Natural killer cell (primary cell): ENCODE results near the gene CACNA1C. TPM values are rescaled to one million over a fixed set of nuclear protein-coding genes. Genes with fewer than 3 reads are reported as not detected.

Experiments
- ATAC-seq, 3 donors: fragments of 150-1000 bp in 2 of 3; fragments of 200-7000 bp in 1 of 3; cut with Tn5 transposase; 1 replicate in 1 of 3; 2 replicates in 2 of 3; pipeline ENCODE4 v1.10.0; 2021; ENCODE audit warnings: mild to moderate bottlenecking in 2 of 3, moderate library complexity in 2 of 3
- DNase-seq, 2 donors: peaks; one replicate each; pipeline versions ENCODE4 v3.0.0 to v3.0.0-alpha.2; 2013 to 2021; ENCODE audit warnings: mixed read lengths in 1 of 2
- H3K27ac ChIP-seq: one replicate; pipeline ENCODE4 v1.5.1; 2013; ENCODE audit warnings: mild to moderate bottlenecking, low read length
- H3K27me3 ChIP-seq: one replicate; pipeline ENCODE4 v1.6.1; 2013; ENCODE audit warnings: low read length; ENCODE audit not compliant: control insufficient read depth, insufficient read depth
- H3K36me3 ChIP-seq: one replicate; pipeline ENCODE4 v1.6.1; 2013; ENCODE audit warnings: low read length; ENCODE audit not compliant: control insufficient read depth, insufficient read depth
- H3K4me1 ChIP-seq: one replicate; pipeline ENCODE4 v1.6.1; 2013; ENCODE audit warnings: low read length; ENCODE audit not compliant: control insufficient read depth, insufficient read depth
- H3K4me3 ChIP-seq: one replicate; pipeline ENCODE4 v1.5.1; 2013; ENCODE audit warnings: low read length
- H3K9me3 ChIP-seq: one replicate; pipeline ENCODE4 v1.6.1; 2013; ENCODE audit warnings: low read length; ENCODE audit not compliant: control insufficient read depth, insufficient read depth
- H3K27ac Mint-ChIP-seq, 2 donors: one replicate each; pipeline ENCODE4 v1.8.0; 2022; ENCODE audit warnings: mild to moderate bottlenecking in 2 of 2, mixed read lengths in 2 of 2, moderate library complexity in 1 of 2
- H3K27me3 Mint-ChIP-seq, 2 donors: one replicate each; pipeline ENCODE4 v1.8.0; 2022; ENCODE audit warnings: low read depth in 2 of 2, mixed read lengths in 2 of 2
- H3K36me3 Mint-ChIP-seq: one replicate; pipeline ENCODE4 v1.8.0; 2022; ENCODE audit warnings: mixed read lengths
- H3K4me1 Mint-ChIP-seq, 2 donors: one replicate each; pipeline ENCODE4 v1.8.0; 2022; ENCODE audit warnings: mixed read lengths in 2 of 2
- H3K4me3 Mint-ChIP-seq: one replicate; pipeline ENCODE4 v1.8.0; 2022; ENCODE audit warnings: mild to moderate bottlenecking, moderate library complexity, mixed read lengths
- H3K9me3 Mint-ChIP-seq, 2 donors: one replicate each; pipeline ENCODE4 v1.8.0; 2022; ENCODE audit warnings: mixed read lengths in 2 of 2
- WGBS: methylation state at CpG from one replicate; pipeline ENCODE4 v1.1.7; 2013; ENCODE audit warnings: missing lambda C conversion rate; ENCODE audit not compliant: insufficient coverage; 5-methylcytosine and 5-hydroxymethylcytosine counted together
- intact Hi-C: fragments of 100-400 bp; cut with micrococcal nuclease; formaldehyde crosslinking; loops from one replicate; pipeline ENCODE4 v1.14.2; 2022
- total RNA-seq, 4 donors: library from RNA; stranded (reverse); fragments of 120-200 nt in 1 of 4; gene quantifications; one replicate each; pipeline versions ENCODE4 v1.2.3 to v1.2.4, GENCODE V29; 2013 to 2022
- TF ChIP-seq, protein P1 (sequence below): fragments of 200-600 bp; IDR thresholded peaks from one replicate; pipeline ENCODE4 v1.8.0; 2022; ENCODE audit warnings: antibody characterized with exemption

CACNA1C gene
- total RNA-seq, 3 donors from 2014 or later (not counting 1 experiment from before 2014, with no cell fraction given) = 0.07 to 0.35 (median 0.08) TPM

DNA sequence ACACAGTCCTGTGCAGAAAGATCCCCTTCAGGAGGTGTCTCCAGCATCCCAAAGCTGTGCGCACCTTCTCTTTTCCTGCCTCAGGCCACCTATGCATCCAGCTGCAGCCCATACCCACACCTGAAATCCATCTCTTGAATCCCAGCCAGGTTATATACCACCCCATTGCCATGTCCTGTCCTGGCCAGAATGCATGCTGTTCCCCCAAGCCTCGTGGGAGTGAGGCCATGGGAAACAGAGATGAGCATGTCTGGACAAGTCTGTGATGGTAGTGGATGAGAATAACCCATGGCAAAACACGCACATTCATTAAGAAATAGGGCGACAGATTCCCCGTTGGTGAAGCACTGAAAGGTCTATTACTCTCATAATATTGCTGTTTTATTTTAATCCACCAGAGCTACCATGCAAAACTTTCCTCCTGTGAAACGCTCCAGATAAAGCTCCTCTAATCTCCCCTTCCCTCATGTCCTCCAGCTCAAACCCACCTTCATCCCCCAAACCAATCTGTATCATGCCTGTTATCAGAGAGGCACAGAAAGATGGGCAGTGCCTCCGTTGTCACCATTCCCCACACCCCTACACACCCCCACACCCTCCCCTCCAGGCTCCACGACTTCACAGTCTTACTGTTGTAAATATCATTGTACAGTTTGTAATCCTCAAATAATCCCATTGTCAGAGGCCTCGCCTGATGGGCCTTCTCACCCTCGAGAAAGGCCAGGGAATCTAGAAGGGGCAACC lies 644.4 kb downstream of the CACNA1C start:
- Mint-ChIP-seq H3K9me3 (no peaks in the 10 kb centered on the region), H3K36me3 (no peaks in the 10 kb centered on the region), H3K27ac (no peak overlapping the region), H3K27me3 (peaks cover 18 to 47% of the 10 kb centered on the region in 2 donors), H3K4me1 (peaks cover 17 to 19% of the 10 kb centered on the region in 2 donors), H3K4me3 (no peak overlapping the region)
- intact Hi-C loops = no loop called here
- no peak for DNase-seq
- Histone ChIP-seq H3K36me3 (no peaks in the 10 kb centered on the region), H3K4me3 (no peak overlapping the region), H3K9me3 (no peaks in the 10 kb centered on the region), H3K27me3 (no peaks in the 10 kb centered on the region), H3K4me1 (peaks cover 9% of the 10 kb centered on the region), H3K27ac (no peak overlapping the region)
- WGBS = 85% methylated on average over 10 of the region's 10 CpGs
- TF ChIP-seq, protein P1, sequence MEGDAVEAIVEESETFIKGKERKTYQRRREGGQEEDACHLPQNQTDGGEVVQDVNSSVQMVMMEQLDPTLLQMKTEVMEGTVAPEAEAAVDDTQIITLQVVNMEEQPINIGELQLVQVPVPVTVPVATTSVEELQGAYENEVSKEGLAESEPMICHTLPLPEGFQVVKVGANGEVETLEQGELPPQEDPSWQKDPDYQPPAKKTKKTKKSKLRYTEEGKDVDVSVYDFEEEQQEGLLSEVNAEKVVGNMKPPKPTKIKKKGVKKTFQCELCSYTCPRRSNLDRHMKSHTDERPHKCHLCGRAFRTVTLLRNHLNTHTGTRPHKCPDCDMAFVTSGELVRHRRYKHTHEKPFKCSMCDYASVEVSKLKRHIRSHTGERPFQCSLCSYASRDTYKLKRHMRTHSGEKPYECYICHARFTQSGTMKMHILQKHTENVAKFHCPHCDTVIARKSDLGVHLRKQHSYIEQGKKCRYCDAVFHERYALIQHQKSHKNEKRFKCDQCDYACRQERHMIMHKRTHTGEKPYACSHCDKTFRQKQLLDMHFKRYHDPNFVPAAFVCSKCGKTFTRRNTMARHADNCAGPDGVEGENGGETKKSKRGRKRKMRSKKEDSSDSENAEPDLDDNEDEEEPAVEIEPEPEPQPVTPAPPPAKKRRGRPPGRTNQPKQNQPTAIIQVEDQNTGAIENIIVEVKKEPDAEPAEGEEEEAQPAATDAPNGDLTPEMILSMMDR = no peak
- ATAC-seq = no peak

DNA sequence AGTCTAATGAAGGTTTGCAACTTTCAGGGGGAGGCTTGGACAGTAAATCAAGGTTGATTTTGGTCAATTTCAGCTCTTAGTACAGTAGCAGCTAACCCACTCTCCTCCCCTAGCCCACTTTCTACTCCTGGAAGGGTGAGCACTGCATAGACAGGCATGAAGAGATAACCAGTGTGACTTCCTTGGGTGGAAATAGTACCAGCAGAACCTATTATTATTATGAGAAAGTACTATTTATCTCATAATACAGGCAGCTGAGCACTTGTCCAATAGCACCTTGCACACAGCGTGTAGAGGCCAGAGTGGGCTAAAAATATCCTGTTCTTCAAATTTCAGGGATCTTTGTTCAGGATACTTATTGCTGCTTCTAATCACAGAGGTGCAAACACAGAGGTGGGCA lies 645.8 kb downstream of the CACNA1C start:
- intact Hi-C loops = no loop called here
- ATAC-seq (no peak), DNase-seq (no peak)
- H3K9me3 Mint-ChIP-seq = no peaks in the 10 kb centered on the region
- TF ChIP-seq, protein P1 = no peak
- Histone ChIP-seq H3K9me3 (no peaks in the 10 kb centered on the region), H3K27ac (no peak overlapping the region), H3K4me3 (no peak overlapping the region), H3K36me3 (no peaks in the 10 kb centered on the region), H3K27me3 (no peaks in the 10 kb centered on the region), H3K4me1 (no peaks in the 10 kb centered on the region)
- H3K27ac Mint-ChIP-seq = no peak overlapping the region
- peaks cover 4 to 6% of the 10 kb centered on the region in 2 donors for H3K4me1 Mint-ChIP-seq
- H3K27me3 Mint-ChIP-seq = peaks cover 23 to 56% of the 10 kb centered on the region in 2 donors
- H3K4me3 Mint-ChIP-seq = no peak overlapping the region
- no peaks in the 10 kb centered on the region for H3K36me3 Mint-ChIP-seq
- 89% methylated on average over 1 of the region's 1 CpG for WGBS

DNA sequence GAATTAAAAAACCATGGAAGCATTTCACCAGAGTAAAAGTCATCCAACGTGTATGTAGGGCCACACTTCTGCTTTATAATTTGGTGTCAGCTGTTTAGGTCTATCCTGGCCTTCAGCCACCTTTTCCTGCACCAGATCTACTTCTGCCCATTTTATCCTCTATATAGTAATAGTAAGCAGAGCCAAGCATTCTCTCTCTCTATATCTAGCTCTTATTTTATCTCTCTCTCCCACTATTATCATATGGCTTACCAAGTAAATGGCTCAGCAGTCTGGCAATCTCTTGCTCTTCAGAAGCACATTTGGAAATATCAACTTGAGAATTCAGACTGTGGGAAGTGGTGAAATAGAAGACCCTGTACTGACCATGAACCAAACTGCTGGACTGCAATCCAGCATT lies 657.9 kb downstream of the CACNA1C start:
- Histone ChIP-seq H3K27ac (no peak overlapping the region), H3K4me1 (no peaks in the 10 kb centered on the region), H3K27me3 (peaks cover 4% of the 10 kb centered on the region), H3K4me3 (no peak overlapping the region), H3K9me3 (no peaks in the 10 kb centered on the region), H3K36me3 (no peaks in the 10 kb centered on the region)
- H3K4me1 Mint-ChIP-seq = no peaks in the 10 kb centered on the region
- H3K4me3 Mint-ChIP-seq = no peak overlapping the region
- peaks cover 20% of the 10 kb centered on the region for H3K36me3 Mint-ChIP-seq
- WGBS = 24% methylated on average over 1 of the region's 1 CpG
- TF ChIP-seq, protein P1 = no peak
- DNase-seq = no peak
- peaks cover 2 to 4% of the 10 kb centered on the region in 2 donors for H3K9me3 Mint-ChIP-seq
- intact Hi-C loops = no loop called here
- ATAC-seq = no peak
- H3K27ac Mint-ChIP-seq = no peak overlapping the region
- H3K27me3 Mint-ChIP-seq = peaks cover 27 to 40% of the 10 kb centered on the region in 2 donors

DNA sequence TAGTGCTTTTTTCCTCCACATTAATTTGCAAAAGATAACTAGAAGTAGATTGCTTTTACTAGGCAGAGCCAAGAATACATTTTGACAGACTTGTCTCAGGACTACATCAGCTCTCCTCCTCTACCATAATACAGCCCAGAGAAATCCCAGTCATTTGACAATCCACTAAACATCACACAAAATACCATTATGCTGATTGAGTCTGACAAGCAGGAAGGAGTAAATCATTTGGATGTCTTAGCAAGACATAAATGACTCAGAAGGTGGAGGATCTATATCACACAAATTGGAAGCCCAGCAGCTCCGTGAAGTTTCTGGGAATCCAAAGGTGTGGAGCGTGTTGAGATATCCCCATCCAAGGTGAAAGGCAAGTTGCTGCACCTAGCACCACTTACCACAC lies 666.6 kb downstream of the CACNA1C start:
- Histone ChIP-seq H3K27me3 (no peaks in the 10 kb centered on the region), H3K9me3 (no peaks in the 10 kb centered on the region), H3K4me3 (no peak overlapping the region), H3K36me3 (no peaks in the 10 kb centered on the region), H3K4me1 (no peaks in the 10 kb centered on the region), H3K27ac (no peak overlapping the region)
- no peaks in the 10 kb centered on the region for H3K36me3 Mint-ChIP-seq
- no peak overlapping the region for H3K27ac Mint-ChIP-seq
- H3K4me3 Mint-ChIP-seq = no peak overlapping the region
- WGBS = 97% methylated on average over 2 of the region's 2 CpGs
- no peak for DNase-seq
- no peak for ATAC-seq
- H3K9me3 Mint-ChIP-seq = no peaks in the 10 kb centered on the region
- no peaks in the 10 kb centered on the region for H3K4me1 Mint-ChIP-seq
- TF ChIP-seq, protein P1 = no peak
- intact Hi-C loops = no loop called here
- H3K27me3 Mint-ChIP-seq = peaks cover 13 to 14% of the 10 kb centered on the region in 2 donors
